Limb (tissue), 2 donors: ENCODE data around the gene SLC12A2.

Source experiments
- DNase-seq, 2 donors: peaks; one replicate each; pipeline ENCODE4 v3.0.0-alpha.2; 2016; ENCODE audit errors: extremely low spot score in 2 of 2

Gene SLC12A2

GRCh38 chr5:128097224-128097623, 13.7 kb downstream of the SLC12A2 start:
- no peak for DNase-seq

- no peak for DNase-seq
These were observed 14.2 kb downstream of the SLC12A2 start for GRCh38 chr5:128097781-128098180.

GRCh38 chr5:128099944-128100343, 16.4 kb downstream of the SLC12A2 start:
- no peak for DNase-seq

- DNase-seq, result no peak
These were observed 17.4 kb downstream of the SLC12A2 start for GRCh38 chr5:128100860-128101557.

- no peak for DNase-seq
These were observed 18.1 kb downstream of the SLC12A2 start for GRCh38 chr5:128101676-128102075.

- DNase-seq, result no peak
These were observed 21.6 kb downstream of the SLC12A2 start for GRCh38 chr5:128105203-128105602.

GRCh38 chr5:128109138-128109537, 25.6 kb downstream of the SLC12A2 start:
- no peak for DNase-seq

- DNase-seq, result no peak
These were observed 26.2 kb downstream of the SLC12A2 start for GRCh38 chr5:128109766-128110165.

- DNase-seq, result no peak
These were observed 28.4 kb downstream of the SLC12A2 start for GRCh38 chr5:128111818-128112448.

GRCh38 chr5:128116445-128116844, 32.9 kb downstream of the SLC12A2 start:
- DNase-seq, result no peak

GRCh38 chr5:128118214-128118613, 34.6 kb downstream of the SLC12A2 start:
- no peak for DNase-seq

GRCh38 chr5:128121651-128122050, 38.1 kb downstream of the SLC12A2 start:
- DNase-seq, result no peak

GRCh38 chr5:128123936-128124335, 40.4 kb downstream of the SLC12A2 start:
- DNase-seq, result no peak

GRCh38 chr5:128126241-128126640, 42.7 kb downstream of the SLC12A2 start:
- no peak for DNase-seq

- DNase-seq, result no peak
These were observed 48.9 kb downstream of the SLC12A2 start for GRCh38 chr5:128132499-128132898.

GRCh38 chr5:128135286-128135685, 51.7 kb downstream of the SLC12A2 start:
- no peak for DNase-seq

- DNase-seq, result no peak
These were observed 60.3 kb downstream of the SLC12A2 start for GRCh38 chr5:128143911-128144310.

- DNase-seq, result no peak
These were observed 60.9 kb downstream of the SLC12A2 start for GRCh38 chr5:128144491-128144890.

- DNase-seq, result no peak
These were observed 63.1 kb downstream of the SLC12A2 start for GRCh38 chr5:128146671-128147070.

GRCh38 chr5:128154943-128155342, 71.4 kb downstream of the SLC12A2 start:
- peak in 1 of 2 donors; percentile 16 for DNase-seq

- no peak for DNase-seq
These were observed 72.2 kb downstream of the SLC12A2 start for GRCh38 chr5:128155776-128156175.

- DNase-seq, result no peak
These were observed 73.0 kb downstream of the SLC12A2 start for GRCh38 chr5:128156521-128156920.

- DNase-seq, result no peak
These were observed 74.8 kb downstream of the SLC12A2 start for GRCh38 chr5:128158342-128158741.
